Muscle layer of colon (tissue), 2 donors: ENCODE results near the gene CAMKMT.

Experiments
- H3K27ac ChIP-seq: one replicate; pipeline ENCODE4 v1.7.0; 2013; ENCODE audit warnings: low read depth, mild to moderate bottlenecking, low read length, moderate library complexity
- H3K27me3 ChIP-seq, 2 donors: one replicate each; pipeline ENCODE4 v1.7.0; 2013; ENCODE audit warnings: low read length in 2 of 2, mild to moderate bottlenecking in 2 of 2; ENCODE audit not compliant: insufficient read depth in 2 of 2, control insufficient read depth in 1 of 2
- H3K36me3 ChIP-seq: one replicate; pipeline ENCODE4 v1.7.0; 2013; ENCODE audit warnings: mild to moderate bottlenecking, low read length; ENCODE audit not compliant: insufficient read depth
- H3K4me1 ChIP-seq: one replicate; pipeline ENCODE4 v1.7.0; 2013; ENCODE audit warnings: mild to moderate bottlenecking, low read length; ENCODE audit not compliant: insufficient read depth
- H3K4me3 ChIP-seq, 2 donors: one replicate each; pipeline ENCODE4 v1.7.0; 2013; ENCODE audit warnings: low read length in 2 of 2, low read depth in 1 of 2, mild to moderate bottlenecking in 1 of 2, moderate library complexity in 1 of 2
- H3K9ac ChIP-seq: one replicate; pipeline ENCODE4 v1.7.0; 2013; ENCODE audit warnings: low read length
- H3K9me3 ChIP-seq: one replicate; pipeline ENCODE4 v1.7.0; 2013; ENCODE audit warnings: mild to moderate bottlenecking, low read length
- donor health status: abdominal sarcoma.
- donor health status: Adenocarcinoma of cecum.

CAMKMT gene

GRCh38 chr2:44771522-44771921, 409.8 kb downstream of the CAMKMT start:
- H3K27me3 ChIP-seq, result no peaks in the 10 kb centered on the region
- no peaks in the 10 kb centered on the region for H3K4me1 ChIP-seq
- no peak overlapping the region for H3K4me3 ChIP-seq
- H3K36me3 ChIP-seq, result no peaks in the 10 kb centered on the region
- H3K27ac ChIP-seq, result no peak overlapping the region
- no peaks in the 10 kb centered on the region for H3K9me3 ChIP-seq
- H3K9ac ChIP-seq, result no peak overlapping the region

GRCh38 chr2:44772131-44772530, 410.4 kb downstream of the CAMKMT start:
- Histone ChIP-seq H3K27me3 (no peaks in the 10 kb centered on the region), H3K36me3 (no peaks in the 10 kb centered on the region)

DNA sequence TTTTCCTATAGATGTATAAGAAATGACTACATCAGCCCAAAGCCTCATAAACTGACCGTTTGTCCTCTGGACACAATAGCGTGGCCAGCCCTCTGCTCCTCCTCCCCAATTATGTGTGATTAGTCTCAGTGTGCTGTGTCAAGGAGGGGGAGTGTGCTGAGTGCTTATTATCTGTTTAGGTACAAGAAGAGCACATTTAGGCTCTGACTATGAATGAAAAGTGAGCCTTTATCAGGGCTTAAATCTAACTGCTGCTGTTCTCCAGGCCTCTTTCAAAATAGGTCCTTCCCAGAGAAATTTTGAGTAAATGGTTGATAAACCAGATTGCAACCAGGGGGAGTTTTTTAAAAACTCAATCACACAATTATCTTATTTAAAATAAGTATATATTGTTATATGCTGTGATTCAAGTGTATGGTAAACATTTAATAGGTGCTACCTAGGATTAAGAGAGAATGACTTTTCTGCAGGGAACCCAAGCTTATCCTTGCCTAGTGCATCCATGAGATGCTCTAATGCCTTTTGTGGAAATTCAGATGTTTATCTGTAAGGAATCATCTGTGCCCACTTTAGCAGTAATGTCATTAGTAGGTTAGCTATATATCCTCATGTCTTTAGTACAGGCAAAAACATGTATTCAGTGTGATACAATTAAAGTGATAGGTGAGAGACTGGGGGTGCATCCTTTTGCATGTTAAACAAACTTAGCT, 411.1 kb downstream of the CAMKMT start:
- Histone ChIP-seq H3K9me3 (no peaks in the 10 kb centered on the region), H3K27me3 (no peaks in the 10 kb centered on the region), H3K27ac (no peak overlapping the region), H3K36me3 (no peaks in the 10 kb centered on the region), H3K4me1 (no peaks in the 10 kb centered on the region), H3K9ac (no peak overlapping the region), H3K4me3 (no peak overlapping the region)

More at GRCh38 chr2:44772131-44772530, 410.4 kb downstream of the CAMKMT start:
- Histone ChIP-seq H3K9ac (no peak overlapping the region), H3K27ac (no peak overlapping the region), H3K4me3 (no peak overlapping the region), H3K4me1 (no peaks in the 10 kb centered on the region), H3K9me3 (no peaks in the 10 kb centered on the region)

DNA sequence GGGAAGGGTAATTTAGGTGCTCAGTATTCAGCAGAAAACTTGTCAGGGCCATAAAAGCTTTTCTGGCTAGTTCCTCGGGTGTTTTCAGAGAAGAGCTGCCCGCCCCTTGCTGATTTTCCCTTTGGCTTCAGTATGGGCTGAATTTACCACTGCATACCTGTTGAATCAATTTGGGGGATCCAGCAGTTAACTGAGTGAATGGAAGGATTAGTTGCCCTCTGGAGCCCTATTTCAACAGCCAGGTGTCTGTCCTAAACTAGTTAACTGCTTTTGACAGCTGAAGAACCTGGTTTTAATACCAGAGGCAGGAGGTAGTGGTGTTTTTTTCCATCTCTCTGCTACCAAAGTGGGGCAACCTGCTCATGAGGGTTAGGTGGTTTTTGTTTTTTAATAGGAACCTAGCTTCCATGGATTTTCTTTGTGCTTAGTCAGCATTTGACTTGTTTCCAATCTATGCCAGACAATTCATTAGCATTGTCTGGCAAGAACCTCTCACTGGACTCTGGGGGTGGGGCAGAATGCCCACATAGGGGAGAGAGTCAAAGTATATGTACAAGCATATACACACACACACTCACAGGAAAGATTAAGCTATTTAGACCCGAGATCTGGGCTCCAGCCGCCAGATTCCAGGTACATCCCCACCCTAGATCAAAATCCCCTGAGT, 413.2 kb downstream of the CAMKMT start:
- Histone ChIP-seq H3K27me3 (no peaks in the 10 kb centered on the region), H3K4me3 (no peak overlapping the region), H3K9me3 (no peaks in the 10 kb centered on the region), H3K36me3 (no peaks in the 10 kb centered on the region), H3K27ac (no peak overlapping the region), H3K9ac (no peak overlapping the region), H3K4me1 (no peaks in the 10 kb centered on the region)

DNA sequence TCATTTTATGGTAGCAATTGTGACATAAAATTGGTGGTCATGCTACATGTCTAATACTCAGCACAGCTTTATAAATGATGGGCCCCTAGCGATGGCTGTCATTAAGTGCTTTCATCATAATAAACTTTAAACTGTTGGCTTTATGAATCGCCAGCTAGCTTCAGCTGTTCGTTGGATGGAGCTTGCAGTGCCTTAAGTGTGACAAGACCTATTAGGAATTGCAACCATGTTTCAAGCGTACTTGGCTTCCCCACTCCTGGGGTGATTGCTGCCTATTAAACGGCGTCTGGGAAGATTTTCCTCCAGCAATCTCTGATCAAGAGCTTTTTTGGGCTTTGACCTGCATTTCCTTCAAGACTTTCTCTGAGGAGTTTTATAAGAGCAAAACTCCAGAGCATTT, 415.3 kb downstream of the CAMKMT start:
- H3K9me3 ChIP-seq, result no peaks in the 10 kb centered on the region
- H3K4me1 ChIP-seq, result no peaks in the 10 kb centered on the region
- no peaks in the 10 kb centered on the region for H3K36me3 ChIP-seq
- no peak overlapping the region for H3K9ac ChIP-seq
- H3K27me3 ChIP-seq, result no peaks in the 10 kb centered on the region
- H3K4me3 ChIP-seq, result peak overlapping the region in 1 of 2 donors; percentile 13
- no peak overlapping the region for H3K27ac ChIP-seq

DNA sequence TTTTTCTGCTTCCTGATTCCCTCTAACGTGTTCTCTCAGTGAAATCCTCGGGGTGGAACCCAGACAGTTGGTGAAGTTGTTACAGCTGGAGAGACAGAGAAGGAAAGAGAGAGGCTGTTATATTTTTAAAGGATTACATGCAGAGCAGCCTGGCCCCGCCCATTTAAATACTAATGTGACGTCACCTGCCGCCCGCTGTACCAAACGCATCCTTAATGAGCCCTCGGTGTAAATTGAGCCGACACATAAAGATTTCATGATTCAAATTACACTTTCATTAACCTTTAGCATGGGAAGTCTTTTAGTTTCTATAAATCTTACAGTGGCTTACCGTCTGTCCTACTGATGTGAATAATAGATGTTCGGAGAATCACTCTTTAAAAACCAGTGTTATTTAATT, 415.8 kb downstream of the CAMKMT start:
- H3K4me1 ChIP-seq, result no peaks in the 10 kb centered on the region
- no peaks in the 10 kb centered on the region for H3K27me3 ChIP-seq
- no peak overlapping the region for H3K27ac ChIP-seq
- H3K9ac ChIP-seq, result no peak overlapping the region
- H3K4me3 ChIP-seq, result peak overlapping the region in 1 of 2 donors; percentile 13
- H3K9me3 ChIP-seq, result no peaks in the 10 kb centered on the region
- H3K36me3 ChIP-seq, result no peaks in the 10 kb centered on the region

GRCh38 chr2:44778221-44778654, 416.5 kb downstream of the CAMKMT start:
- no peak overlapping the region for H3K9ac ChIP-seq
- H3K4me1 ChIP-seq, result no peaks in the 10 kb centered on the region
- no peaks in the 10 kb centered on the region for H3K36me3 ChIP-seq
- H3K27ac ChIP-seq, result no peak overlapping the region
- no peaks in the 10 kb centered on the region for H3K27me3 ChIP-seq
- H3K9me3 ChIP-seq, result no peaks in the 10 kb centered on the region
- H3K4me3 ChIP-seq, result no peak overlapping the region

DNA sequence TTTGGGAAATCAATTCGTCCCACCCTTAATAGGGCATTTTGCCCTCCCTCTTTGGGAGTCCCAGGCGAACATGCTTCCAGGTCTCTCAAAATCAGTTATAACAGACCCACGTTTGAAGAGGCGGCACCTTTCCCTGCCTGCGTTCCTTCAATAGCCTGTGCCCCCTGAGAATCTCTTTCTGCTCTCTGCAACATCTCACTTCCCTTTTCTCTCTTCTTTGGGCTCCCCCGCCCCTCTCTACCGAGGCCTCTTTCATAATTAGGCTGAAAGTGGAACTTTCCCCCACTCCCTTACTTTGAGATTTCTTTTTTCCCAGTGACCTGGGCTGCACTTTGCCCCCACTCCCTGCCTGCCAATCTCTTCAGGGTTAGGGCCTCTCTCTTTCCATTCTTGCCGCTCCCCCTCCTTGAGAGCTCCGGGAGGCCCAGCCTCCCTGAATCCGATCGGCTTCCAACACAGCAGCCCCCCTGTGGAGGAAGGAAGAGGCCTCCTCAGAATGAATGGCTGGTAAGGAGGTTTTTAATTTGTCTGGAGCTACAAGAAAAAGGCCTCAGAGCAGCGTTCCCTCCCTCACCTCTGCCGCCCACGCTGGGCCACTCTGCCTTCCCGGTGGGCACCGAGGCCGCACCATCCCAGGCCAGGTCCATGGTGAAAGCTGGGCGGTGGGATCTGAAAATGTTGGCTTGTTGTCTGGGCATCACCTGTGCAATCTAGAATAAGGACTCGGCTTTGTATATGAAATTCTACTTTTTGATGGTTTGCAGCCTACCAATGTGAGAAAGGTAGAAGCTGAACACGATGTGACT, 417.1 kb downstream of the CAMKMT start:
- Histone ChIP-seq H3K4me1 (no peaks in the 10 kb centered on the region), H3K9me3 (no peaks in the 10 kb centered on the region), H3K4me3 (no peak overlapping the region), H3K27me3 (no peaks in the 10 kb centered on the region), H3K36me3 (no peaks in the 10 kb centered on the region), H3K9ac (no peak overlapping the region), H3K27ac (no peak overlapping the region)

DNA sequence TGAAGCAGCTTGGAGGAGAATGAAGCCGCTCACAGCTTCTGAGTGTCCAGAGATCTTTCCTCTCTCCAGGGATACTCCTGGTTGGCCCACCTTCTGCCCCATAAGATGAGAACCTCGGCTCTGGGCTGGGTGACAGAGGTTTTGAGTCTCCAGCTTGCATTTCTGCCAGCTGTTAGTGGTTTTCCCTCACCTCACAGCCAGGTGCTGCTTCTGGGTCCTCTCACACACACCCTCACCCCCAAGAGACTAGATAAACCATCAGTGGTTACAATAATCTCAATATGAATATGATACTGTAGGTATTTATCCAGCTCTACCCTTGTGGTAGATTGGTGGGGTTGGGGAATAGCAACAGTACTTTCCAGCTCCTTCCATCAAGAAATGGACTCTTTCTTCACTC, 418.0 kb downstream of the CAMKMT start:
- H3K27me3 ChIP-seq, result no peaks in the 10 kb centered on the region
- H3K4me3 ChIP-seq, result no peak overlapping the region
- H3K27ac ChIP-seq, result no peak overlapping the region
- H3K4me1 ChIP-seq, result no peaks in the 10 kb centered on the region
- no peak overlapping the region for H3K9ac ChIP-seq
- no peaks in the 10 kb centered on the region for H3K36me3 ChIP-seq
- H3K9me3 ChIP-seq, result no peaks in the 10 kb centered on the region

- no peak overlapping the region for H3K27ac ChIP-seq
- no peaks in the 10 kb centered on the region for H3K9me3 ChIP-seq
- no peak overlapping the region for H3K4me3 ChIP-seq
- no peaks in the 10 kb centered on the region for H3K36me3 ChIP-seq
- H3K9ac ChIP-seq, result no peak overlapping the region
- no peaks in the 10 kb centered on the region for H3K4me1 ChIP-seq
- H3K27me3 ChIP-seq, result no peaks in the 10 kb centered on the region
Observed at GRCh38 chr2:44780406-44780805, 418.7 kb downstream of the CAMKMT start.

DNA sequence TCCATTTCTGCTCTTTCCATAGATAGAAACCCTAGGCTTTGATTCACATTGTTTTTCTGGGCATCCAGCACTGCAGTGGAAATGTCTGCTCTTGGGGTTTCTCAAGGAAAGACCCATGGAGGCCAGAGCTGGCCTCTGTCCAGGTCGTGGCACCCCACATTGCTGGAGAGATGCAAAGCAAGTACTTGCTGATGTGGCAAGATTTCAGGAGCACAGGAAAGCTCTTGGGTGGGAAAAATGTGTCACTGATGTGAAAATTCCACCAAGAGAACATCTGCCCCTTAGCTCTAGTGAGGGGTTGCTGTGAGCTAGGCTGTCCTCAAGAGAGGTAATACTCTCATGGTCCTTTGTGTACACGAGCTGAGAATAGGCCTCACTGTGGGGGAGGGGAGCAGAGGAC, 423.7 kb downstream of the CAMKMT start:
- H3K27ac ChIP-seq, result no peak overlapping the region
- no peak overlapping the region for H3K9ac ChIP-seq
- H3K27me3 ChIP-seq, result no peaks in the 10 kb centered on the region
- H3K9me3 ChIP-seq, result no peaks in the 10 kb centered on the region
- H3K4me3 ChIP-seq, result no peak overlapping the region
- H3K36me3 ChIP-seq, result no peaks in the 10 kb centered on the region
- H3K4me1 ChIP-seq, result no peaks in the 10 kb centered on the region
